ENCODE data around the gene CDKAL1.

Gene CDKAL1

DNA sequence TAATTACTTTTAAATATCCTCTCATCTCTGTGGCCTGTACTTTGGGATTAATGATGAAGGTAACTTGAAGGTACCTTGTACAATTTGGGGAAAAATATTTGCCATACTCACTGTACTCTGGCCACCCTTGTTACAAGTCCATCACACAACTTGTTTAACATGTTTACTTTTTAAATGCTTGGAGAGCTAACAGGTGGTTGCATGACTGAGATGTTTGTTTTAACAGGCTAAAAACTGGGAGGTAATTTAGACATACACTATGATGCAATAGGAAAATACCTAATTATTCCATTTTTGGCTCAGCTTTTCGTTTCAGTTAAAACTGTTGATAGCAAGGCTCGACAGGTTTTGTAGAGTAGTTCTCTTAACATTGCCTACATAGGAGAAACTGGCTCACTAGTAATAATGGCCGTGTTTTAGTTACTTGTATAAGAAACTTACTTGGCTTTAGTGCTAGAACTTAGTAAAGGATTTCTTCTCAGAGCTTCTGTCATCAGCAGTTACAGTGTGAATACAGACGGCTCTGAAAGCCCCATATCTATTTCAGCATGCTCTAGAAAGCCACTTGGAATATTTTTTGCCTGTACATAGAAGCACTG, 569.5 kb downstream of the CDKAL1 start:
- Histone ChIP-seq H3K4me3 (no peak overlapping the region), H3K9me3 (no peaks in the 10 kb centered on the region), H3K27me3 (no peaks in the 10 kb centered on the region), H3K4me1 (peaks cover 0 to under 1% (median 0%) of the 10 kb centered on the region in 4 donors), H3K36me3 (no peaks in the 10 kb centered on the region), H3K27ac (no peak overlapping the region)
- DNase-seq, result no peak
- TF ChIP-seq, protein P1, sequence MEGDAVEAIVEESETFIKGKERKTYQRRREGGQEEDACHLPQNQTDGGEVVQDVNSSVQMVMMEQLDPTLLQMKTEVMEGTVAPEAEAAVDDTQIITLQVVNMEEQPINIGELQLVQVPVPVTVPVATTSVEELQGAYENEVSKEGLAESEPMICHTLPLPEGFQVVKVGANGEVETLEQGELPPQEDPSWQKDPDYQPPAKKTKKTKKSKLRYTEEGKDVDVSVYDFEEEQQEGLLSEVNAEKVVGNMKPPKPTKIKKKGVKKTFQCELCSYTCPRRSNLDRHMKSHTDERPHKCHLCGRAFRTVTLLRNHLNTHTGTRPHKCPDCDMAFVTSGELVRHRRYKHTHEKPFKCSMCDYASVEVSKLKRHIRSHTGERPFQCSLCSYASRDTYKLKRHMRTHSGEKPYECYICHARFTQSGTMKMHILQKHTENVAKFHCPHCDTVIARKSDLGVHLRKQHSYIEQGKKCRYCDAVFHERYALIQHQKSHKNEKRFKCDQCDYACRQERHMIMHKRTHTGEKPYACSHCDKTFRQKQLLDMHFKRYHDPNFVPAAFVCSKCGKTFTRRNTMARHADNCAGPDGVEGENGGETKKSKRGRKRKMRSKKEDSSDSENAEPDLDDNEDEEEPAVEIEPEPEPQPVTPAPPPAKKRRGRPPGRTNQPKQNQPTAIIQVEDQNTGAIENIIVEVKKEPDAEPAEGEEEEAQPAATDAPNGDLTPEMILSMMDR (IDR thresholded peaks at IDR 0.05), result no peak
- intact Hi-C loops (cut with DNase I; ENCODE audit: low total_unique reads), result no loop called here

DNA sequence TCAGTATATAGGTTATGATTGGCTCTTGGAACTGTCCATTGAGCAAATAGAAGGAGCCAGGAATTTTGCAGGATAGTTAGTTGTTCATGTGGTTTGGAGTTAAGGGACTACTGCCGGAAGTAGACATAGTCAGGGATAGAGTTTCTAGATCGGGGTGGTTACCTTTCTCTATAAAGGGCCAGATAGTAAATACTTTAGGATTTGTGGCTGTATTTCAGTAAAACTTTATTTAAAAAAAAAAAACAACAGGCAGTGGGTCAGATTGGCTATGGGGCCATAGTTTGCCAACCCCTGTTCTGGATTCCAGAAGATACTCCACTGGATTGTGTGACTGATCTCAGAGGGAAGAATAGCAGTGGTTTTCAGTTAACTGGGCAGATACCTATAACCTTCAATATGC, 570.0 kb downstream of the CDKAL1 start:
- no peak for DNase-seq
- no peak overlapping the region for H3K4me3 ChIP-seq
- no peaks in the 10 kb centered on the region for H3K27me3 ChIP-seq
- no peaks in the 10 kb centered on the region for H3K9me3 ChIP-seq
- H3K36me3 ChIP-seq, result no peaks in the 10 kb centered on the region
- TF ChIP-seq, protein P1 (IDR thresholded peaks at IDR 0.05), result no peak
- H3K4me1 ChIP-seq, result peaks cover 0 to 6% (median under 1%) of the 10 kb centered on the region in 4 donors
- intact Hi-C loops (cut with DNase I; ENCODE audit: low total_unique reads), result no loop called here
- H3K27ac ChIP-seq, result no peak overlapping the region

DNA sequence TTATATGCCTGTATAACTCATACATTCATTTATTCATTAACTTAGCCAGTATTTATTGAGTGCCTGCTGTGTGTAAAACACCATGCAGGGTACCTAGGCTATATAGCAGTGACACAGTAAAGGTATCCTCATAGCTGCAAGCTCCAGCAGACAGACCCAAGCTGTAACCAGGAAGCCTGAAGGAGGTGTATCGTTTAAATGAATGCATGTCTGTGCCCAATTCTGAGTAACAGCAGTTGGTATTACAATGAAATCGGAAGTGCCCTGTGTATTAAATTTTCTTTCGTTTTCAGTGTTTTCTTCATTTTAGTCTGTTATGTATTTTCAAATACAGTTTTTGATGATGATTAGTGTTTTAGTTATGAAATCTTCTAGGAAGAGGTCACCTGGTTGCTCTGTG, 573.5 kb downstream of the CDKAL1 start:
- H3K36me3 ChIP-seq, result no peaks in the 10 kb centered on the region
- intact Hi-C loops (cut with DNase I; ENCODE audit: low total_unique reads), result no loop called here
- peaks cover 0 to 17% (median 8%) of the 10 kb centered on the region in 4 donors for H3K4me1 ChIP-seq
- H3K9me3 ChIP-seq, result no peaks in the 10 kb centered on the region
- DNase-seq, result no peak
- H3K27me3 ChIP-seq, result no peaks in the 10 kb centered on the region
- no peak overlapping the region for H3K27ac ChIP-seq
- TF ChIP-seq, protein P1 (IDR thresholded peaks at IDR 0.05), result no peak
- no peak overlapping the region for H3K4me3 ChIP-seq

DNA sequence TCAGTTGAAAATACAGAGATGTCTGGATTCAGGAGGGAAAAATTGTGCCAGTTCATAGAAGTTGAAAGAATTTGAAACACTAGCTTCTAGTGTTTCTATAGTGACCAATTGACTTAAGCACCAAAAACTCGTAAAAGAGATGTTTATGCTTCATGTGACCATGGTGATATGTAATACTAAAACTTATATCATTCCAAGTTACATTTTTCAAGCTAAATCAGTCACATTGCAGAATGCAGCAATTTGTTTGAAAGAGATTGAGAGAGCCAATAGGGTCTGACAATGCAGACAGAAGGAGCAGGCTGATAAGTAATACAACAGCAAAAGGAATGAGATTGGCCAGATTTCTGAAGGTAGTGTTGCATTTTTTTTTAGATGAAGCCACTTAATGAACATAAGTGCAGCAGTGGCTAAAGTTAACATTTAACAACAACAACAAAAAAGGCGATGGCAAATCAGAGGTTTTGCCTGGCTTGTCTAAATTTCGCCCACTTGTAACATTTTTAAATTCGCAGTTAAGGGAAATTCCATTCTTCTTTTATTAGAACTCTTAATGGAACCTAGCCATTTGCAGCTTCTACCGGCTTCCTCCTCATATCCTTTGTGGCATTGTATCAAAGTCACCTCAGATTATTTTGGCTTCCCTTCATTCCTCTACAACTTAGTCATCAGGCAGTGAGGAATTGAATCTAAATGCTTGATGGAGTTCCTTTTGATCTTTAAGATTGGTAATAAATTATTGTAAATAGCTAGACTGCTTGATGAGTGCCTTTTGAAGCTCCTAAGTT, 575.3 kb downstream of the CDKAL1 start:
- H3K36me3 ChIP-seq, result no peaks in the 10 kb centered on the region
- H3K27ac ChIP-seq, result no peak overlapping the region
- TF ChIP-seq, protein P1 (IDR thresholded peaks at IDR 0.05), result no peak
- intact Hi-C loops (cut with DNase I; ENCODE audit: low total_unique reads), result no loop called here
- H3K4me3 ChIP-seq, result no peak overlapping the region
- DNase-seq, result no peak
- no peaks in the 10 kb centered on the region for H3K27me3 ChIP-seq
- peaks cover 0 to 17% (median 8%) of the 10 kb centered on the region in 4 donors for H3K4me1 ChIP-seq
- no peaks in the 10 kb centered on the region for H3K9me3 ChIP-seq

DNA sequence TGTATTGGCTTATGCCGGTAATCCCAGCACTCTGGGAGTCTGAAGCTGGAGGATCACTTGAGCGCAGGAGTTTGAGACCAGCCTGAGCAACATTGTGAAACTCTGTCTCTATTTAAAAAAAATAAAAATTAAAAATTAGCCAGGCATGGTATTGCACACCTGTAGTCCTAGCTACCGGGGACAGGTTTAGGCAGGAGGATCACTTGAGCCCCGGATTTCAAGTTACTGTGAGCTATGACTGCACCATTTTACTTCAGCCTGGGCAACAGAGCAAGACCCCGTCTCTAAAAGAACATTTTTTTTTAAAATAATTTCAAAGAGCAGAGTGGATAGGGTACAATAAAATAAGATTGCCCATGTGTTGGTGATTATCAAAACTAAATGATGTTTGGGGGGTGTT, 576.4 kb downstream of the CDKAL1 start:
- TF ChIP-seq, protein P1 (IDR thresholded peaks at IDR 0.05), result no peak
- Histone ChIP-seq H3K36me3 (no peaks in the 10 kb centered on the region), H3K4me3 (no peak overlapping the region), H3K27ac (no peak overlapping the region), H3K9me3 (no peaks in the 10 kb centered on the region), H3K27me3 (no peaks in the 10 kb centered on the region), H3K4me1 (peaks cover 0 to 17% (median 10%) of the 10 kb centered on the region in 4 donors)
- intact Hi-C loops (cut with DNase I; ENCODE audit: low total_unique reads), result no loop called here
- DNase-seq, result no peak

Measured in tibial artery (tissue), 4 donors.